Glutamatergic neuron (in vitro differentiated cells): ENCODE measurements around the gene ATP5MK. TPM values are rescaled to one million over a fixed set of nuclear protein-coding genes. Genes with fewer than 3 reads are reported as not detected.

ENCODE experiments used
- DNase-seq: peaks from one replicate; pipeline ENCODE4 v3.0.0; 2022
- H3K27ac Mint-ChIP-seq: one replicate; pipeline ENCODE4 v1.8.0; 2020; ENCODE audit warnings: mild to moderate bottlenecking, mixed read lengths, inconsistent platforms; ENCODE audit not compliant: unreplicated experiment
- H3K27me3 Mint-ChIP-seq: one replicate; pipeline ENCODE4 v1.8.0; 2020; ENCODE audit warnings: mild to moderate bottlenecking, moderate library complexity, mixed read lengths, inconsistent platforms; ENCODE audit not compliant: unreplicated experiment
- H3K36me3 Mint-ChIP-seq: one replicate; pipeline ENCODE4 v1.8.0; 2020; ENCODE audit warnings: mild to moderate bottlenecking, mixed read lengths, inconsistent platforms; ENCODE audit not compliant: unreplicated experiment
- H3K4me1 Mint-ChIP-seq: one replicate; pipeline ENCODE4 v1.8.0; 2020; ENCODE audit warnings: mild to moderate bottlenecking, low read depth, mixed read lengths, inconsistent platforms; ENCODE audit not compliant: unreplicated experiment
- H3K4me3 Mint-ChIP-seq: one replicate; pipeline ENCODE4 v1.8.0; 2020; ENCODE audit warnings: mild to moderate bottlenecking, mixed read lengths, inconsistent platforms; ENCODE audit not compliant: unreplicated experiment
- H3K9me3 Mint-ChIP-seq: one replicate; pipeline ENCODE4 v1.8.0; 2020; ENCODE audit warnings: mild to moderate bottlenecking, moderate library complexity, mixed read lengths, inconsistent platforms; ENCODE audit not compliant: unreplicated experiment
- total RNA-seq: library from RNA; stranded (reverse); fragmentation: NEBNext Ultra II Directional; extraction: Animal tissue kit (Norgen Biotek cat#: 25700); gene quantifications from one replicate; pipeline ENCODE4 v1.2.1, GENCODE V29; 2021; ENCODE audit not compliant: unreplicated experiment
- TF ChIP-seq, protein P1 (sequence below): fragments of 200-600 bp; sonication (generic); IDR thresholded peaks from one replicate; pipeline ENCODE4 v1.5.0; 2021; ENCODE audit not compliant: partially characterized antibody, unreplicated experiment

ATP5MK gene
- total RNA-seq, 1 donor from 2014 or later = 330 TPM

DNA sequence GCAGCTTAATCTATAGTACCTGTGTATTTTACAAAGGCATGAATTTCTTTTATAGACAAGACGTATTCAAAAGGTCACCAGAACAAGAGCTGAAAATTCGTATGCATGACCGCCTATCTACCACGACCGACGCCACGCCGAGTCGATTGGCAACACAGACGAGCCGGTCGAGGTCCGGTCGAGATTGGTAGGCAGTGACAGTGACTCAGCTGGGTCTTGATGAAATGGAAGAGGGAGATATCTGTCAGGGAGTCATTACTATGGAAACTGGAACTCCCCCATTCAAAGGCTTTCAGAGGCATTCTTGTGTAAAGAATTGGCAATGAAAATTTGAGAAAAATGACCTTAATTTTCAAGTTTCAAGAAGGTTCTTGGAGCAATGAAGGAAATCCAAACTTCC lies 2.1 kb downstream of the ATP5MK start:
- no peak for DNase-seq
- Mint-ChIP-seq H3K36me3 (no peaks in the 10 kb centered on the region), H3K4me1 (peaks cover 15% of the 10 kb centered on the region), H3K27me3 (peaks cover 5% of the 10 kb centered on the region), H3K27ac (no peak overlapping the region), H3K9me3 (peaks cover 6% of the 10 kb centered on the region), H3K4me3 (peak overlapping the region; percentile 63)
- TF ChIP-seq, protein P1, sequence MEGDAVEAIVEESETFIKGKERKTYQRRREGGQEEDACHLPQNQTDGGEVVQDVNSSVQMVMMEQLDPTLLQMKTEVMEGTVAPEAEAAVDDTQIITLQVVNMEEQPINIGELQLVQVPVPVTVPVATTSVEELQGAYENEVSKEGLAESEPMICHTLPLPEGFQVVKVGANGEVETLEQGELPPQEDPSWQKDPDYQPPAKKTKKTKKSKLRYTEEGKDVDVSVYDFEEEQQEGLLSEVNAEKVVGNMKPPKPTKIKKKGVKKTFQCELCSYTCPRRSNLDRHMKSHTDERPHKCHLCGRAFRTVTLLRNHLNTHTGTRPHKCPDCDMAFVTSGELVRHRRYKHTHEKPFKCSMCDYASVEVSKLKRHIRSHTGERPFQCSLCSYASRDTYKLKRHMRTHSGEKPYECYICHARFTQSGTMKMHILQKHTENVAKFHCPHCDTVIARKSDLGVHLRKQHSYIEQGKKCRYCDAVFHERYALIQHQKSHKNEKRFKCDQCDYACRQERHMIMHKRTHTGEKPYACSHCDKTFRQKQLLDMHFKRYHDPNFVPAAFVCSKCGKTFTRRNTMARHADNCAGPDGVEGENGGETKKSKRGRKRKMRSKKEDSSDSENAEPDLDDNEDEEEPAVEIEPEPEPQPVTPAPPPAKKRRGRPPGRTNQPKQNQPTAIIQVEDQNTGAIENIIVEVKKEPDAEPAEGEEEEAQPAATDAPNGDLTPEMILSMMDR = no peak

DNA sequence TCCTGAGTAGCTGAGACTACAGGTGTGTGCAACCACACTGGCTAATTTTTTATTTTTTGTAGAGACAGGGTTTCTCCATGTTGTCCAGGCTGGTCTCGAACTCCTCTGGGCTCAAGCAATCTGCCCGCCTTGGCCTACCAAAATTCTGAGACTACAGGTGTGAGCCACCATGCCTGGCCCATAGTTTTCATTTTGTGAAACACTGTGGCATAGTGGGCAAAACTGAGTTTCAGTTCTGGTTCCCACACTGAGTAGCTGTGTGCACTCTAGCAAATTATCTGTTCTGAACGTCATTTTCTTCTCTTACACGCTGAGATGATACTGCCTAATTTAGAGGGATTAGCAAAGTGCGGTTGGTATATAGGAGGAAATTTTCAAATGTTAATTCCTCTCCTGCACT lies 13.5 kb downstream of the ATP5MK start:
- TF ChIP-seq, protein P1 = no peak
- Mint-ChIP-seq H3K36me3 (no peaks in the 10 kb centered on the region), H3K27me3 (no peaks in the 10 kb centered on the region), H3K9me3 (no peaks in the 10 kb centered on the region), H3K4me3 (no peak overlapping the region), H3K4me1 (no peaks in the 10 kb centered on the region), H3K27ac (no peak overlapping the region)
- no peak for DNase-seq

DNA sequence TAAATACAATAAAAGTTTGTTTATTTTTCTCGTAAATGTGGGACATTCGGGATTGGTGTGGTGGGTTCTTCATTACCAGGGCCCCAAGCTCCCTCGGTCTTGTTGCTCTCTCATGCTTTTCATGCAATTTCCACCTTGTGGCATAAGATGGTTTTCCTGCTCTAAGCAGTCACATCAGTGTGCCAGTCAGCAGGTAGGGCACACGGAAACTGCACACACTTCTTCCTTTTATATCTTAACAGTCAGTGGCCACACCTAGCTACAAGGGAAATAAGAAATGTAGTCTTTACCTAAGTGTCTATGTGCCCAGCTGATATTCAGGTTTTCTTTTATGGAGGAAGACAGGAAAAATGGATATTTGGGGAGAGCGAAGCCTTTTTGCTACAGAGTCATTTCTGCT lies 22.0 kb downstream of the ATP5MK start:
- Mint-ChIP-seq H3K36me3 (no peaks in the 10 kb centered on the region), H3K4me1 (peaks cover 2% of the 10 kb centered on the region), H3K27ac (no peak overlapping the region), H3K27me3 (no peaks in the 10 kb centered on the region), H3K9me3 (no peaks in the 10 kb centered on the region), H3K4me3 (no peak overlapping the region)
- no peak for DNase-seq
- TF ChIP-seq, protein P1 = no peak

DNA sequence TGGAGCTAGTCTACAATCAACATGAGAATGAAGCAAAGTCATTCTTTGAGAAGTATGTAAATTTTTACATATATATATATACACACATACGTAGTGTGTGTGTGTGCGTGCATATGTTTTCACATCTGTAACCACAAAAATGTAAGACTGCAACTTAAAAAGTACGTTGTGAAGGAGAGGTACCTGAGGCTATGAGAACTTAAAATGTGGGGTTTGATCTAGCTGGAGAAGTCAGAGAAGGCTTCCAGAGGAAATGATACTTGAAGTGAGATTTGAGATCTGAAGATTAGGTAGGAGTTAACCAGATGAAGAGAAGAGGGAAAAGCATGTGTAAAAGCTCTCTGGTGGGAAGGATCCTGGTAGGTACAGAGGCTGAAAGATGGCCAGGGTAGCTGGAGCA lies 22.7 kb downstream of the ATP5MK start:
- TF ChIP-seq, protein P1 = no peak
- H3K36me3 Mint-ChIP-seq = no peaks in the 10 kb centered on the region
- H3K9me3 Mint-ChIP-seq = peaks cover 1% of the 10 kb centered on the region

DNA sequence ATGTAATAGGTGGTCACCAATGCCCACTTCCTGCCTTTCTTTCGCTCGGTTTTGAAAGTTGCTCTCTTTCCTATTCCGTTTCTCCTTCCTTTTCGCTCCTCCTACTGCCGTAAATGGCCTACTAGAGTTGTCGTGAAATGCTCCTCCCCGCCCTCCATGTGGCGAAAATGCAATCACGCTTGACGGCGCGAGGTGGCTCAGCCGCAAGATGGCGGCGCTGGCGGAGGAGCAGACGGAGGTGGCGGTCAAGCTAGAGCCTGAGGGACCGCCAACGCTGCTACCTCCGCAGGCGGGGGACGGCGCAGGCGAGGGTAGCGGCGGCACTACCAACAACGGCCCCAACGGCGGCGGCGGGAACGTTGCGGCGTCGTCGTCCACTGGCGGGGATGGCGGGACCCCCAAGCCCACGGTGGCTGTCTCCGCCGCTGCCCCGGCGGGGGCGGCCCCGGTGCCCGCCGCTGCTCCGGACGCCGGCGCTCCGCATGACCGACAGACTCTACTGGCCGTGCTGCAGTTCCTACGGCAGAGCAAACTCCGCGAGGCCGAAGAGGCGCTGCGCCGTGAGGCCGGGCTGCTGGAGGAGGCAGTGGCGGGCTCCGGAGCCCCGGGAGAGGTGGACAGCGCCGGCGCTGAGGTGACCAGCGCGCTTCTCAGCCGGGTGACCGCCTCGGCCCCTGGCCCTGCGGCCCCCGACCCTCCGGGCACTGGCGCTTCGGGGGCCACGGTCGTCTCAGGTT lies 28.3 kb downstream of the ATP5MK start, which contains the start of gene TAF5:
TAF5 (plus strand) TSS at position 195 of the 737 bp plus-strand sequence; CDS start at position 209, 14 bp downstream.
- Mint-ChIP-seq H3K4me1 (peaks cover 2% of the 10 kb centered on the region), H3K27ac (peak within 1 kb of the TSS; percentile 76), H3K36me3 (no peaks in the 10 kb centered on the region), H3K9me3 (peaks cover 1% of the 10 kb centered on the region), H3K4me3 (peak within 1 kb of the TSS; percentile 90), H3K27me3 (peaks cover 2% of the 10 kb centered on the region)
- TF ChIP-seq, protein P1 = no peak
- DNase-seq = peak; percentile 91

More for the DNA sequence above, 22.7 kb downstream of the ATP5MK start:
- Mint-ChIP-seq H3K4me1 (peaks cover 2% of the 10 kb centered on the region), H3K4me3 (no peak overlapping the region), H3K27me3 (no peaks in the 10 kb centered on the region), H3K27ac (no peak overlapping the region)
- no peak for DNase-seq
